GM12878 (cell line): ENCODE measurements around the gene GMDS.

Experiments
- CREB1 ChIP-seq: IDR thresholded peaks from 2 replicates; pipeline ENCODE4 v1.6.1; 2012; ENCODE audit warnings: low read depth, mild to moderate bottlenecking, inconsistent platforms
- CREM ChIP-seq: IDR thresholded peaks from 2 replicates; pipeline ENCODE4 v1.6.1; 2014; ENCODE audit warnings: antibody characterized with exemption, low read depth
- CTCF ChIP-seq, 3 experiments: IDR thresholded peaks in 2 of 3; conservative IDR thresholded peaks in 1 of 3; 2 replicates each; pipeline ENCODE4 v1.5.1; 2011; ENCODE audit warnings: low read depth in 3 of 3, low read length in 3 of 3, mild to moderate bottlenecking in 3 of 3, control low read depth in 2 of 3, moderate library complexity in 2 of 3, inconsistent platforms in 1 of 3, mixed read lengths in 1 of 3; ENCODE audit not compliant: control insufficient read depth in 2 of 3, insufficient read depth in 1 of 3; ENCODE audit errors: extremely low read depth in 1 of 3
- EP300 ChIP-seq, 2 experiments: fragments of 150-350 bp in 1 of 2; IDR thresholded peaks; 2 replicates each; pipeline ENCODE4 v1.6.1; 2011 to 2012; ENCODE audit warnings: low read depth in 2 of 2, low read length in 2 of 2, borderline replicate concordance in 1 of 2, improper control_type of control experiment in 1 of 2, inconsistent platforms in 1 of 2; ENCODE audit not compliant: control insufficient read depth in 1 of 2
- NFIC ChIP-seq: IDR thresholded peaks from 2 replicates; pipeline ENCODE4 v1.6.1; 2012; ENCODE audit warnings: low read depth, mild to moderate bottlenecking, inconsistent platforms, low read length, moderate library complexity
- RAD21 ChIP-seq: IDR thresholded peaks from 2 replicates; pipeline ENCODE4 v1.6.1; 2011; ENCODE audit warnings: mild to moderate bottlenecking, low read depth, low read length, moderate library complexity; ENCODE audit not compliant: insufficient read depth

- TF ChIP-seq CTCF (IDR thresholded peaks at IDR 0.05 in 2 of 3, conservative IDR thresholded peaks at IDR 0.05 in 1 of 3; ENCODE audit: control insufficient read depth in 2 of 3, extremely low read depth in 1 of 3, insufficient read depth in 1 of 3, low read depth in 3 of 3, low read length in 3 of 3) (no peak), RAD21 (no peak), NFIC (no peak), CREB1 (no peak), CREM (no peak), EP300 (IDR thresholded peaks at IDR 0.05; ENCODE audit: borderline replicate concordance in 1 of 2, control insufficient read depth in 1 of 2, low read depth in 2 of 2, low read length in 2 of 2) (no peak)
Observed at GRCh38 chr6:1757131-1757530, 488.3 kb downstream of the GMDS start.
